Measurements from ENCODE around the gene RANBP1. TPM values are rescaled to one million over a fixed set of nuclear protein-coding genes. Genes with fewer than 3 reads are reported as not detected.

The RANBP1 gene
- total RNA-seq, 2 experiments from 2014 or later, result 406 to 570 TPM

DNA sequence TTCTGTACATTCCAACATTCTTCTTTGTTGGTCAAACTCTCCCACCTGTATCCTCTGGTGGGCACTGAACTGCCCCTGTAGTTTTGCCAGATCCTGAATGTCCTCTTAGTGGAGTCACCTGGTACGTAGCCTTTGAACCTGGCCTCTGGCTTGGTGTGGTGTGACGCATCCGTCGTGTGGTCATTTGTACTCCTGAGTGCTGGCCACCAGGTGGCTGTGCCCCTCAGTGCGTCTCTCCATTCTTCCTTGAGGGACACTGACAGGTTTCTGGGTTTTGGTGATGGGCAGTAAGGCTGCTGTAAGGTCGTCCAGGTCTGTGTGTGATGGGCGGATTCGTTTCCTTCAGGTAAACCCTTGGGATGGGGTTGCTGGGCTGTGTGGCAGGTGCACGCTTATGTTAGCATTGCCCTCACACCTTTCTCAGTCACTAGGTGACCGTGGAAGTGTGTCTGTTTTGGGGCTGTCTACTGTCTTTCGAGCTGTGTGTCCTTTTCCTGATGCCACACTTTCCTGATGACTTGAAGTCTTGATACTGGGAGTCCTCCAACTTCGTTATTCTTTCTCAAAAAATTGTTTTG lies 13.6 kb upstream of the RANBP1 start:
- Histone ChIP-seq H4K20me1 (ENCODE audit: insufficient read depth, low read length) (no peaks in the 10 kb centered on the region), H2AFZ (ENCODE audit: low read length) (no peak overlapping the region), H3K4me1 (ENCODE audit: insufficient read depth, low read length, poor library complexity, severe bottlenecking) (no peaks in the 10 kb centered on the region), H3K27ac (ENCODE audit: low read depth, low read length, poor library complexity, severe bottlenecking) (no peak overlapping the region), H3K79me2 (ENCODE audit: insufficient read depth, low read depth, low read length) (no peaks in the 10 kb centered on the region), H3K4me2 (ENCODE audit: low read length) (no peak overlapping the region), H3K4me3 (ENCODE audit: low read depth, low read length, poor library complexity, severe bottlenecking) (no peak overlapping the region), H3K9me2 (ENCODE audit: insufficient read depth, low read length) (no peaks in the 10 kb centered on the region), H3K9me3 (ENCODE audit: low read length) (peaks cover 2% of the 10 kb centered on the region; the same call in 1 of the 2 replicates), H3K36me3 (ENCODE audit: insufficient read depth, low read length) (peaks cover 87% of the 10 kb centered on the region)
- POLR2A ChIA-PET, result no interaction called here
- DNase-seq (ENCODE audit: low spot score), result no peak
- intact Hi-C loops (cut with micrococcal nuclease; ENCODE audit: unreplicated experiment), result no loop called here
- CTCF ChIA-PET (ENCODE audit: unreplicated experiment), result no interaction called here
- BruUV-seq (replicated peaks), result no TSS peak
- no peak for TF ChIP-seq EZH2phosphoT487 (IDR thresholded peaks at IDR 0.05; ENCODE audit: borderline replicate concordance, low read depth, low read length)
- TF ChIP-seq, protein P1, sequence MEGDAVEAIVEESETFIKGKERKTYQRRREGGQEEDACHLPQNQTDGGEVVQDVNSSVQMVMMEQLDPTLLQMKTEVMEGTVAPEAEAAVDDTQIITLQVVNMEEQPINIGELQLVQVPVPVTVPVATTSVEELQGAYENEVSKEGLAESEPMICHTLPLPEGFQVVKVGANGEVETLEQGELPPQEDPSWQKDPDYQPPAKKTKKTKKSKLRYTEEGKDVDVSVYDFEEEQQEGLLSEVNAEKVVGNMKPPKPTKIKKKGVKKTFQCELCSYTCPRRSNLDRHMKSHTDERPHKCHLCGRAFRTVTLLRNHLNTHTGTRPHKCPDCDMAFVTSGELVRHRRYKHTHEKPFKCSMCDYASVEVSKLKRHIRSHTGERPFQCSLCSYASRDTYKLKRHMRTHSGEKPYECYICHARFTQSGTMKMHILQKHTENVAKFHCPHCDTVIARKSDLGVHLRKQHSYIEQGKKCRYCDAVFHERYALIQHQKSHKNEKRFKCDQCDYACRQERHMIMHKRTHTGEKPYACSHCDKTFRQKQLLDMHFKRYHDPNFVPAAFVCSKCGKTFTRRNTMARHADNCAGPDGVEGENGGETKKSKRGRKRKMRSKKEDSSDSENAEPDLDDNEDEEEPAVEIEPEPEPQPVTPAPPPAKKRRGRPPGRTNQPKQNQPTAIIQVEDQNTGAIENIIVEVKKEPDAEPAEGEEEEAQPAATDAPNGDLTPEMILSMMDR (conservative IDR thresholded peaks at IDR 0.05; ENCODE audit: low read length), result no peak

DNA sequence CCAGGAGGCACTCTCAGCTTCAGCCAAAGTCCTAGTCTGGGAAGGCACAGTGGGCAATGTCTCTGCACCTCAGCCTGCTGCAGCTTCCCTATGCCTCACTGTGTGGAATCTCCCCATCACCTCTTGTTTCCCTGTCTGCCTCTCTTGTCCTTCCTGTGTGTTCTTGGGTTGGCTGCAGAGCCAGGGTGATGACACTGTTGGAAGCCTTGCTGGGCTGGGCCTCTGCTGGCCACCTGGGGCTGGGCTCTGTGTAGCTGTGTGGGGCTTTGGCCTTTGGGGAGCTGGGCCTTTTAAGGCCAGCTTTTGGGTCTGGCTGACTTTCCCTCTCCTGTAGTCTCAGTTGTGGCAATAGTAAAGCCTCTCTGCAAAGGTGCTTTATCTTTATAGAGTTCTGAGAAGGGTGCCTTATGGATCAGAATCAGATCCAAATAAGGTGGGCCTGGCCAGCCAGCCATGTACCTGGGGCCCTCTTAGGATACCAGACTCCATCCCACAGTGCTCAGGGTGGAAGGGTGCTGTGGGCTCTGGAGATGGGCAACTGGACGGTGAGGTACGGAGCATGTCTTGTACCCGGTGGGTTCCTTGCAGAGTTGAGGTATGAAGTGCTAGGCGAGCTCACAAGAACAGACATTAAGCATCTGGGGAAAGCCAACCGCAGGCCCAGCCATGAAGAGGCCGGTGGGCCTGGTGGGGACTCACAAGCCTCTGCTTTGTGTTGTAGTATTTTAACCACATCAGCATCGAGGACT lies 10.3 kb upstream of the RANBP1 start:
- H3K9me3 ChIP-seq (ENCODE audit: low read length), result no peaks in the 10 kb centered on the region
- no peak overlapping the region for H3K4me2 ChIP-seq (ENCODE audit: low read length)
- BruUV-seq (replicated peaks), result no TSS peak
- DNase-seq (ENCODE audit: low spot score), result no peak
- TF ChIP-seq, protein P1 (conservative IDR thresholded peaks at IDR 0.05; ENCODE audit: low read length), result no peak
- TF ChIP-seq EZH2phosphoT487 (IDR thresholded peaks at IDR 0.05; ENCODE audit: borderline replicate concordance, low read depth, low read length), result no peak
- no peak overlapping the region for H2AFZ ChIP-seq (ENCODE audit: low read length)
- no peaks in the 10 kb centered on the region for H3K9me2 ChIP-seq (ENCODE audit: insufficient read depth, low read length)
- intact Hi-C loops (cut with micrococcal nuclease; ENCODE audit: unreplicated experiment), result no loop called here
- H3K4me1 ChIP-seq (ENCODE audit: insufficient read depth, low read length, poor library complexity, severe bottlenecking), result peaks cover 3% of the 10 kb centered on the region
- H3K79me2 ChIP-seq (ENCODE audit: insufficient read depth, low read depth, low read length), result no peaks in the 10 kb centered on the region
- H3K27ac ChIP-seq (ENCODE audit: low read depth, low read length, poor library complexity, severe bottlenecking), result no peak overlapping the region
- H4K20me1 ChIP-seq (ENCODE audit: insufficient read depth, low read length), result no peaks in the 10 kb centered on the region
- no peak overlapping the region for H3K4me3 ChIP-seq (ENCODE audit: low read depth, low read length, poor library complexity, severe bottlenecking)
- CTCF ChIA-PET (ENCODE audit: unreplicated experiment), result no interaction called here
- POLR2A ChIA-PET, result interaction anchor here (0.6 kb wide), 1 partner anchor 38 kb away, joined by 3 read pairs; no protein-coding TSS in a partner anchor
- H3K36me3 ChIP-seq (ENCODE audit: insufficient read depth, low read length), result peaks cover 91% of the 10 kb centered on the region

Data from OCI-LY7 (cell line).